ENCODE data around the gene ZNF444. TPM values are rescaled to one million over a fixed set of nuclear protein-coding genes. Genes with fewer than 3 reads are reported as not detected.
"Not testable (repeated sequence)": the region's sequence is repeated elsewhere in the genome, so short reads cannot be mapped to it uniquely, and the experiment has no call there.

The ZNF444 gene
- 10.2 TPM for total RNA-seq

DNA sequence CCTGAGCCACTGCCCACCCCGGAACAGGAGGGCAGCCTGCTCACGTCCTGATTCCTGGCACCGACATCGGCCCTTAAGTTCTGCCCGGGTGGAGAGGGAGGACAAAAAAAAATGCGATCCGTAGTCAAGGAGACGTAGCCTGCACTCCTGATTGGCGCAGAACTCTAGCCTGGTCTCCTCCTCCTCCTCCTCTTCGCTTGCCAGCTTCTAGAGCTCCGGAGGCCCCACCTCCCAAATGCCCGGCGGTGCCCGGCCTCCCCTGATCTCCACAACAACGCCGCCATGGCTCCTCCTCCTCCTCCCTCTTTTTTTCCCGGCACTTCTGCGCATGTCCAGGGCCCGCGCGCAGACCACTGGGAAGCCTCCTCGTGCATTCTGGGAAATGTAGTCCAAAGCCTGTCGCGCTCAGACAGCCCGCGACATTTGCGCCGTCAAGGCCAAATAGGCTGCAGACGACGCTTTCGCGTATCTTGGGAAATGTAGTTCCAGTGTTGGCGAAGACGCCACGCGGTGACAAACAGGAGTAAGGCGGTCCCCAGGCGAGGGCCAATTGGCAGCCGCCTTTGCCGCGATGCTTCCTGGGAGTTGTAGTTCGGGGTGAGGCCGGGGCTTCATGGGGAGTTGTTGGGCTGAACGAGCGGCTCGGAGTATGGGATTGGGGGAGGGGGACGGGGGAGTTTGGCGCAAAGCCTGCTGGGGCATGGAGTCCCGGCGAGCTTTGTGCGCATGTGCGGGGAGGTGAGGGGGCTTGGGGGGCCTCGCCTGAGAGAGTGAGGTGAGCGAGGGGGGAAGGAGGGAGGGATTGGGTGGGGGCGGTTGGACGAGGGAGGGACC is at the start of gene ZNF444:
Gene ZNF444 (plus strand): TSS at position 705 of the 834 bp plus-strand sequence. CDS start 5,625 bp downstream, outside the sequence.
- FAIRE-seq, result peak; percentile 92
- DNase-seq (ENCODE audit: low spot score in 2 of 2), result peak; percentile 97 to 99

DNA sequence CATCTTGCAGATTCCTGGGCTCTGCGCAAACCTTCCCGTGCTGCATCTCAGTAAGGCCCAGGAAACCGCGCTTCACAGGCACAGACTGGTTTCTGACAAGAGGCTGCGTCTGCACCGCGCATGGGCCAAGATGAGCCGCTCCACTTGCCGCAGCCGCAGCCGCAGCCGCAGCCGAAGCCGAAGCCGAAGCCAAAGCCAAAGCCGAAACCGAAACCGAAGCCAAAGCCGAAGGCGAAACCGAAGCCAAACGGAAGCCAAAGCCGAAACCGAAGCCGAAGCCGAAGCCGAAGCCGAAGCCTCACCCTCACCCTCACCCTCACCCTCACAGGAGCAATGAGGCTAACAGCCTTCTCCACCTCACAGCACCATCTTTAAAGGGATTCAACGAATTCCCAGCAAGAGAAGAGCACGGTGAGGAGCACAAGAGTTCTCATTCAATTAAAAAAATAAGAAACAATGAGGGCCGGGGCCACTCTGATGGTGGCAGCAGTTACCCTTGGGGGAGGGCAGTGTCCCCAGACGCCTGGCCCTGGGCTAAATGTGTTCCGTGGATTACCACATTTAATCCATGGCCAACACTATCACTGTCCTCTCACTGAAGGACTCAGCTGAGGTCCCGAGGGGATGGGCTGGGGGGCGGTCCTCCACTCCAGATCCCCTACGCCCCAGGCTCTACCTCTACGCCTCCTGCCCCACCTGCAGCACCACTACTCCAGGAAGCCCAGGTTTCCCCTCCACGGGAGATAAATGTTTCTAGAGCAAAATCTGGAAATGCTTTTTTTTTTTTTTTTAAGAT is 49.1 kb upstream of the ZNF444 start:
- FAIRE-seq (no peak), DNase-seq (ENCODE audit: low spot score in 2 of 2) (no peak)

DNA sequence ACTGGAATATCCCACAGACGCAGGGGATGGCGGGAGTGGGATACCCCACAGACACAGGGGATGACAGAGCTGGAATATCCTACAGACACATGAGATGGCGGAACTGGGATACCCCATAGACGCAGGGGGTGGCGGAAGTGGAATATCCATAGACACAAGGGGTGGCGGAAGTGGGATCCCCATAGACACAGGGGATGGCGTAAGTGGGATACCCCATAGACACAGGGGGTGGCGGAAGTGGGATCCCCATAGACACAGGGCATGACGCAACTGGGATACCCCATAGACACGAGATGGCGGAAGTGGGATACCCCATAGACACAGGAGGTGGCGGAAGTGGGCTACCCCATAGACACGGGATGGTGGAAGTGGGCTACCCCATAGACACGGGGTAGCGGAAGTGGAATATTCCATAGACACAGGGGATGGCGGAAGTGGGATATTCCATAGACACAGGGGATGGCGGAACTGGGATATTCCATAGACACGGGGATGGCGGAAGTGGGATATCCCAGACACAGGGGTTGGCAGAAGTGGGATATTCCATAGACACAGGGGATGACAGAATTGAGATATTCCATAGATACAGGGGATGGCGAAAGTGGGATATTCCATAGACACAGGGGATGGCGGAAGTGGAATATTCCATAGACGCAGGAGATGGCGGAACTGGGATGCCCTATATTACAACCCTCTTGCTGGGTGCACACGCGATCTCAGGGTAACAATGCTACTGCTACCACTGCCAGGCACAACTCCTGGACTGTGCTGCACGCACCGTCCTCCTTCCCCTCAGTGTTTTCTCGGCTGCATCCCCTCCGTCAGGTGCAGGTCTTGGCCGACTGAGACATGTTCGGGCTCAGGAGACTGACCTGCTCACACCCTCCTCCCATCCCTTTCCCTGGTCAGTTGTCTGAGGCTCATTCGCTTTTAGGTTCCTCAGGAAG is 48.1 kb upstream of the ZNF444 start:
- DNase-seq (ENCODE audit: low spot score in 2 of 2), result no peak
- FAIRE-seq, result no peak

DNA sequence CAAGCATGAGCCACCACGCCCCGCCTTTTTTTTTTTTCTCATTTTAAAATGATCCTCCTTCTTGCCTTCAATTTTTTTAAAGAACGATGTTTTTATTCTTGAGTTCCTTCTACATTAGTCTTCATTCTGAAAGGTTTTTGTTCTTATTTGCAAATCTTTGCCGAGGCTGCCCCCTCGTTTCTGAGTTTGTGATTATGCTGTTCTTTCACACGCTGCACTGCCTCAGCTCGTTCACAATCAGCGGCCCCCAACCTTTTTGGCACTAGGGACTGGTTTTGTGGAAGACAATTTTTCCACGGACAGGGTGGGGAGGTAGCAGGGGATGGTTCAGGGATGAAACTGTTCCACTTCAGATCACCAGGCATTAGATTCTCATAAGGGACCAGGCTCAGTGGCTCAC is 46.6 kb upstream of the ZNF444 start:
- FAIRE-seq (no peak), DNase-seq (ENCODE audit: low spot score in 2 of 2) (no peak)

DNA sequence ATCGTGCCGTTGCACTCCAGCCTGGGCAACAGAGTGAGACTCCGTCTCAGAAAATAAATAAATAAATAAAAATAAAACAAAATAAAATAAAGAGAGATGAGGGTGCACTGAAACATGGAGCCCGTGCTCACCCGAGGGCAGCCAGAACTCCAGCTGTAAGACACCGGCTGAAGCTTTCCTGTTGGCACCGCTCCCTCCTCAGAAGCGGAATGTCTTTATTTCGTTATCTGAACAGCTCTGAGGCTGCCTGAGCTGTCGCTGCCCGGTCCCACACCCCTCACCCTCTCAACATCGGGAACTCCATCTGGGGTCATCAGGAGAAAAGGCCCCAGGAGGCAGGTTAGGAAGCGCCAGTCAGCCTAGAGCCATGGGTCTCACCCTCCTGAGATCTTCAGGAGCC is 44.4 kb upstream of the ZNF444 start:
- FAIRE-seq (no peak), DNase-seq (ENCODE audit: low spot score in 2 of 2) (no peak)

DNA sequence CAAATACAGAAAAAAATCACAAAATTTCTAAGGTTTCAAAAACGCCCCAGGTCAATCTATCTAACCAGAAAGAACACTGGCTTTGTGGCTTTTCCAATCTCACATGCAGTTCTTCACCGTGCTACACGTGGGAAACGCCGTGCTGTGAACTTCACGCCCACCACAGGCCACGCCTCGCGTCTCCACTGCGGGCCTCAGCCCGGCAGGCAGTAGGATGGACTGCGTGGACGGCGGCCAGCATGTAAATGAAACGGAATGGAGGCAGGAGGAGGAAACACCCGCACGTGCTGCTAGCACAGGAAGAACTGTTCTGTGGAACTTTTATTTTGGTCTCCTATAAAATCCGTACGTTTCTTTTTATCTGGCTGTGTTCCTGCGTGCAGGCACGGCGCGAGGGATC is 43.8 kb upstream of the ZNF444 start:
- FAIRE-seq, result no peak
- DNase-seq (ENCODE audit: low spot score in 2 of 2), result peak in 1 of 2 donors; percentile 57

DNA sequence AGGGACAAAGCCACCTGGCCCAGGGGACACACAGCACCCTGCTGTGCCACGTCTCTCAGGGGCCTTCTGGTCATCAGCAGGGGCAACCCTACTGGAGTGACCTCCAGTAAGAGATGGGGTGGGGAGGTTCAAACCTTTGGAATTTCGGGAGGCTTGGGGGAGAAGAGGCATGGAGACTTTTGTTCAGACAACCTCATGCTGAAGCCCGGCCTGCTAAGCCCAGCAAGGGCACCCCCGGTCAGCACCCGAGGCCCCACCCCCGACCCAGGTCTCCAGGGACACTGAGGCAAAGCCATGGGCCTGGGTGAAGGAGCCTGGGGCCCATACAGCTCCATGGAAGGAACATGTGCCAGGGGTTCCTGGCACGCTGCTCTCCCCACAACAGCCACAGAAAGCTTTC is 43.3 kb upstream of the ZNF444 start:
- DNase-seq (ENCODE audit: low spot score in 2 of 2), result no peak
- FAIRE-seq, result no peak

DNA sequence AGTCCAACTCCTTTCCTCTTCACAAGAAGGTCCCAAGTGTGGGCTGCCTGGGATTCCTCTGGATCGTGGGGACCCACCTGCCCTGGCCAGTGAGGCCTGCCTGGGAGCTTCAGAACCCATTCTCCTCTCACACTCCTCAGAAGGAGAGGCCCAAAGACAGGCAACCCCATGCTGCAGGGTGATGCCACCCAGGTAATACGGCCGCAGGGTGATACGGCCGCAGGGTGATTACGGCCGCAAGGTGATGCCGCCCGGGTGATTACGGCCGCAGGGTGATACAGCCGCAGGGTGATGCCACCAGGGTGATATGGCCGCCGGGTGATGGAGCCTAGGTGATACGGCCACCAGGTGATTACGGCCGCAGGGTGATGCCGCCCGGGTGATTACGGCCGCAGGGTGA is 42.9 kb upstream of the ZNF444 start:
- not testable (repeated sequence) for DNase-seq (ENCODE audit: low spot score in 2 of 2); FAIRE-seq

DNA sequence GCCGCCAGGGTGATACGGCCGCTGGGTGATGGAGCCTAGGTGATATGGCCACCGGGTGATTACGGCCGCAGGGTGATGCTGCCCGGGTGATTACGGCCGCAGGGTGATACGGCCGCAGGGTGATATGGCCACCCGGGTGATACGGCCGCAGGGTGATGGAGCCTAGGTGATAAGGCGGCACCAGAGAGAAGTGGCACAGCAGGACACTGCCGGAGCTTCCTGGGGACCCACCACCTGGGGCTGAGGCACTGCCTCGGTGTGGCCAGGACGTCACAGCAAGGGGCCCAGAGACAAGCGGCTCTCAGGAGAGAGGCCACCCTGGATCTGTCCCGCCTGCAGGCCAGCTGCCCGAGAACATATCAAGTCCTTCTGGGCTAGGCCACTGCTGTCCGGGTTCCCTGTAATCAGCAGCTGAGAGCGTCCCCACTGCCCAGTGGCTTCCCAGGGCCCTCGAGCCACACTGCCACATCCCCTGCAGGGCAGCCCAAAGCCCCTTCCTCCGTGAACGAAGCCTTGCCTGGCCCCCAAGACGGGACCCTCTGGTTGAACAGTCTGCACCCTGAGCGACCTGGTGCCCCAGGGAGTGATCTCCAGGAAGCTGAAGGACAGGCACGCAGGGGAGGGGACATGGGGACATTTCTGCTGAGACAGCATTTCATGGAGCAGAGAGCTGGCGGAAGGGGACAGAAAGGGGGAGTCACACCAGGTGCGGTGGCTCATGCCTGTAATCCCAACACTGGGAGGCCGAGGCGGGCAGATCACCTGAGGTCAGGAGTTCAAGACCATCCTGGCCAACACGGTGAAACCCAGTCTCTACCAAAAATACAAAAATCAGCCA is 42.1 kb upstream of the ZNF444 start:
- DNase-seq (ENCODE audit: low spot score in 2 of 2) (no peak), FAIRE-seq (no peak)

DNA sequence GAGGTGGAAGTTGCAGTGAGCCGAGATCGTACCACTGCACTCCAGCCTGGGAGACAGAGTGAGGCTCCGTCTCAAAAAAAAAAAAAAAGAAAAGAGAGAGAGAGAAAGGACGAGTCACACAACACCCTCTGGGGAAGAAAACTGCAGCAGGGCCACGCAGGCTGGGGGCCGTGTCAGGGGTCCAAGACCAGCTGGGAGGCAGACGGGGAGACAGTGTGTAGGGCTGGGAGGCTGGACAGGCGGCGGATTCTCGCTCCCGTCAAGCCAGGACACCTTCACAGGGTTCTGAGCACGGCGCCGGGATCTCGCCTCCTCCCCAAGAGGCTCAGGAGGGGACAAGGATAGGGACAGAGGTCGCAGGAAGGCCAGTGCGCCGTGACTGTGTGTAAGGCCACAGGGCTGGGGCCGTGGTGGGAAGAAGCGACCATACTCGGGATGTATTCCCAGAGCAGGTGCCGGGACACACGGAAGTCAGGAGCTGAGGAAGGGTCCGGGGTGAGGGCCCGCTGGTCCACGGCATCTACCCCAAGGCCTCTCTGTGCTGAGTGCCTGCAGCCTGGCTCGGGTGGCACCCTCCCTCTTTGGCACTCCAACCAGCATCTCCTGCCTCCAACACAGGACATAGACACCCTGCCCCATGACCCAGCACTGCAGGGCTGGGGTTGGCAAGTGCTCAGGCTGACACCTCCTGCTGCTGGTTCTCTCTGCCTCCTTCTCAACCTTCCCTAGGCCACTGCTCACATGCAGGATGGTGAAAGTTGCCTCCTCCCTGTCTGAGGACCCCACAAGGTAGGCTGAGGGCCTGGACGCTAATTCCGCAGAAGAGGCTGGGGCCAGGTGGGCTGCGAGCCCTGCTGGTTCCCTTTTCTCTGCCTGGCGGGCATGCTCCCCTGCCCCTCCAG is 41.2 kb upstream of the ZNF444 start:
- FAIRE-seq (no peak), DNase-seq (ENCODE audit: low spot score in 2 of 2) (no peak)

DNA sequence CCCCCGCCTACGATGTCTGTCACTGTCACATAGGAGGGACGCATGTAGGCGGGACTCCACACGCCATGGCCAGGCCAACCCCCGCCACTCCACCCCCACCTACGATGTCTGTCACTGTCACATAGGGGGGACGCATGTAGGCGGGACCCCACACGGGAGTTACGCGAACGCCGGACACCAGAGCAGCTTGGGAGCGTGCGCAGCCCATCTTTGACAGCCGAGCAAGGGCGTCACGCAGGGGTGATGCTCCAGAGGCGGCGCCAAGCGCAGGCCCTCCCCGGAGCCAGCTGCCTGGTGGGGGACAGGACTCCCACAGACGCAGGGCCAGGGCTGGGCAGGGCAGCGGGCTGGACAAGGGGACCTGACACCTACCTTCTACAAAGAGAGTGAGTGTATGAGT is 40.0 kb upstream of the ZNF444 start:
- FAIRE-seq, result no peak
- no peak for DNase-seq (ENCODE audit: low spot score in 2 of 2)

DNA sequence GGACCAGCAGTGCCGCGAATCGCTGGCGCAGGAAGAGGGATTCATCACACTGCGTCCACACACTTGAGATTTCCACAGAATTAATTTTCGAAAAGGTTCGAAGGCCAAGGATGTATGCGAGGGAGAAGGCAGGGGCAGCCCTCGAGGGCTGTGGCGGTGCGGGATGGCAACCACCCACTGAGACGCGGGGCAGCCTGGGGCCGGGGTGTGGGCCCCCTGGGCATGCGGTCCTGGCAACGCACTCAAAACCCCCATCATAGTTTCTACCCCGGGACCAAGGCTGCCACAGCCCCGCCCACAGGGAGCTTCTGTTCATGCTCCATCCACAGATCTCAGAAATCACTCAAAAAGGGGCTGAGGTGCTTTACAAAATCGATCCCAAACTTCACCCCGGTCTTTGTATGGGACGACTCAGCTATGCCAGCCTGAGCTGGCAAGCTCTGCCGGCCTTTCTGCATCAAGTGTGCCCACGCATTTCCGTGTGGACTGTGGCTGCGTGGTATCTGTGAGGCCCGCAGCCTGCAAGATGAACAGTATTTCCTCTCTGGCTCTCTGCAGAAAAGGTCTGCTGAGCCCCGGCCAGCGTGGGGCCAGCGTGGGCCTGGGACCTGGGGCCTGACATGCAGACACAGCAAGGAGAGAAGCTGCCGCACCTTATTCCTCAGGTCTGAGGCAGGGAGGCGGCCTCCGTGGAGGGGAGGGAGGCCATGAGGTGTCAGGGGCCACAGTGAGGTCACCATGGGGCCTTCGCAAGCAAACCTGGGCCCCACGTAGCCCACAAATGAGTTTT is 39.1 kb upstream of the ZNF444 start:
- FAIRE-seq, result no peak

DNA sequence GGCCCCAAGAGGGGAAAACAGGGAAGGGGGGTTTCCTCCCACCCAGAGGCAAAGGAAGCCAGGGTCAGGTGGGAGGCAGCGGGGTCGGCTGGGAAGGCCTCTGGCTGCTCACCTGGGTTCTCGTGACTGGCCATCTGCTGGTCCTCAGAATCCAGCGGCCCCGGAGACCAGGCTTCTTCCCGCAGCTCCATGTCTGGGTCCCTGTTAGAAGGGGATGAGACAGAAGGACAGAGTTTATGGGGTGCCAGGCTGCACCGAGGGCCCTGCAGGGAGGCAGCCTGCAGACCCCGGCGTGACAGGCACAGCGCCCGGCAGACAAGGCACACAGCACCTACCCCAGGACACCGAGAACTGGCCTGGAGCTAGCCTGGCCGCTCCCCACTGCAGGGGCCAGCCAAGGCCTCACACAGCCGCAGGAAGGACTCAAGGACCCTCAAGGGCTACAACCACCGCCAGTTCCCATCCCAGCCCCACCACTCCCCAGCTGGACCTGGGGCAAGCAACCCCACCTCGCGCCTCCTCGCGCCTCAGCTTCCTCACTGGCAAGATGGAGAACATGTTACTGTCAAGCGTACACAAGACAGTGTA is 38.0 kb upstream of the ZNF444 start:
- DNase-seq (ENCODE audit: low spot score in 2 of 2), result no peak
- FAIRE-seq, result no peak

More for the DNA sequence above, 39.1 kb upstream of the ZNF444 start:
- no peak for DNase-seq (ENCODE audit: low spot score in 2 of 2)

DNA sequence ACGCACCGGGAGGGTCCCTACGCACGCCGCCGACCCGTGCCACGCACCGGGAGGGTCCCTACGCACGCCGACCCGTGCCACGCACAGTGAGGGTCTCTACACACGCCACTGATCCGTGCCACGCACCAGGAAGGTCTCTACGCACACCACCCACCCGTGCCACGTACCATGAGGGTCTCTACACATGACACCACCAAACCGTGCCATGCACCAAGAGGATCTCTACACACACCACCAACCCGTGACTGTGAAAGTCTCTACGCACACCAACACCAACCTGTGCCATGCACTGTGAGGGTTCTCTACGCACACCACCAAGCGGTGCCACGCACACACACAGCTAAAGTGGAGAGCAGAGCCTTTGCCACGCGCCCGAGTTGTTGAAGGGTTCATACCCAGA is 36.7 kb upstream of the ZNF444 start:
- no peak for FAIRE-seq
- no peak for DNase-seq (ENCODE audit: low spot score in 2 of 2)

DNA sequence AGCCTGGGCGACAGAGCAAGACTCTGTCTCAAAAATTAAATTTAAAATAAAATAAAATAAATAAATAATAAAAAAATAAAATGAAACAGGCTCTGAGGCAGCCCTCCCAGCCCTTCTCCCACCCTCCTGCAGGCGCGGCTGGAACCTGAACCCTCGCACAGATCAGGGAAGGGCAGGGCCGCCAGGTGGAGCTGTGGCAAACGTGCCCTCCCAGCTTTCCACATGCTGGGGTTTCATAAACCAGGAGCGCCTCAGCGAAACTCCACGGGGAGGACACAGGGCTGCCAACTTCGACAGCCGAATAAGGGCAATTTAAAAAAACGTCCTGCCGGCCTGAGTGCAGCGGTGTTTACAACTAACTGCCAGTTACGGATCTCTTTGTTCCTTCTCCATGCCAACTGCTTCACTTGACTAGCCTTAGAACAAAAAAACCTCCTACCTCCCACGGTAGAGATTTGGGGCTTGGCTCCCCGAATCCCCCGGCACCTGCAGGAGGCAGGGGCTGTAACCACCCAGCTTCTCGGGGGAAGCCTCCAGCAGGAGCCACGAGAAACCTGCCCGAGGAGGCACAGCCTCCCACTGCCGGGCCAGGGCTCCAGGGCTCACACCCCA is 35.9 kb upstream of the ZNF444 start:
- peak; percentile 69 to 76 for DNase-seq (ENCODE audit: low spot score in 2 of 2)
- no peak for FAIRE-seq

DNA sequence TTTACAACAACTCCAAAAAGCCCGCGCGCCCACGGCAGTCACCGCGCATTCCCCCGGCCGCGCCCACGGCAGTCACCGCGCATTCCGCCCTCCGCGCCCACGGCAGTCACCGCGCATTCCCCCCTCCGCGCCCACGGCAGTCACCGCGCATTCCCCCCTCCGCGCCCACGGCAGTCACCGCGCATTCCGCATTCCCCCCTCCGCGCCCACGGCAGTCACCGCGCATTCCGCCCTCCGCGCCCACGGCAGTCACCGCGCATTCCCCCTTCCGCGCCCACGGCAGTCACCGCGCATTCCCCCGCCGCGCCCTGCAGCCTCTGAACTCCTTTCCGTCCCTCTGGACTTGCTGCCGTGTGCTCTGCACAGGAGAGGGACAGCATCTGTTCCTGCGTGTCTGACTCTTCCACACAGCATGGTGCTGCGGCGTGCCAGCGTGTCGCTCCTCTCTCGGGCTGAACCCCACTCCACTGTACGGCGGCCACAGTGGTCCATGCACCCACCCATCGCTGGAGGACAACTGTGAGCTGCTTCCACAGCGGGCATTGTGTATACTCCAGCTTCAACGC is 35.2 kb upstream of the ZNF444 start:
- not testable (repeated sequence) for DNase-seq (ENCODE audit: low spot score in 2 of 2); FAIRE-seq

DNA sequence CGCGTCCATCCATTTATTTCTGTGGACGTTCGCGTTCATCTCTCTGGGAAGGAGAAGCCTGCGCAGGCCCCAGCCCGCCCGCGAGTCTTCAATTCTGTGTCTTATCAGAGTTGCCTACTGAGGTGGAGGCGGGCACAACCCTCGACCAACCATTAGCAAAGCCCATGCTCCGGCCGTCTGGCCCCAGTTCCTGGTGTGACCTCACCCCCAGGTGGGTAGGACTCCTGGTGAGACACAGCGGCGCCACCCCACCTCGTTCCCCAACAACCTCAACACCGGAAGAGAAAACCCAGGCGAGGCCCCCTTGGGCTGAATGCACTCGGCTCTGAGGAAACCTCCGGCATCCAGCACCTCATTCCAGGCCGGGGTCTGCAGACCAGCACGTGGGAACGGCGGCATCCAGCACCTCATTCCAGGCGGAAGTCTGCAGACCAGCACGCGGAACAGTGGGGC is 34.7 kb upstream of the ZNF444 start:
- DNase-seq (ENCODE audit: low spot score in 2 of 2) (no peak), FAIRE-seq (no peak)

Data from frontal cortex (tissue), 4 donors.